ENCODE results near the gene CACYBP.

Gene CACYBP

GRCh38 chr1:174999936-175000696 lies at the start of gene CACYBP:
CACYBP (plus strand) TSS chr1:174999947; CDS start chr1:175000181, 234 bp downstream.
- DNase-seq = no peak

GRCh38 chr1:174953285-174954072 lies 46.3 kb upstream of the CACYBP start:
- DNase-seq = no peak

GRCh38 chr1:174954073-174954460 lies 45.7 kb upstream of the CACYBP start:
- no peak for DNase-seq

- DNase-seq = no peak
These were observed 44.8 kb upstream of the CACYBP start for GRCh38 chr1:174954671-174955669.

- no peak for DNase-seq
These were observed 43.7 kb upstream of the CACYBP start for GRCh38 chr1:174956086-174956485.

- no peak for DNase-seq
These were observed 42.8 kb upstream of the CACYBP start for GRCh38 chr1:174956976-174957375.

- DNase-seq = no peak
These were observed 41.9 kb upstream of the CACYBP start for GRCh38 chr1:174957829-174958228.

GRCh38 chr1:174958396-174958795 lies 41.4 kb upstream of the CACYBP start:
- DNase-seq = no peak

- no peak for DNase-seq
These were observed 39.4 kb upstream of the CACYBP start for GRCh38 chr1:174960362-174960761.

- DNase-seq = no peak
These were observed 36.1 kb upstream of the CACYBP start for GRCh38 chr1:174963529-174964125.

GRCh38 chr1:174964261-174964971 lies 35.3 kb upstream of the CACYBP start:
- DNase-seq = no peak

- DNase-seq = no peak
These were observed 34.8 kb upstream of the CACYBP start for GRCh38 chr1:174964972-174965361.

GRCh38 chr1:174965362-174966007 lies 34.3 kb upstream of the CACYBP start:
- DNase-seq = no peak

GRCh38 chr1:174966008-174966572 lies 33.7 kb upstream of the CACYBP start:
- DNase-seq = no peak

GRCh38 chr1:174967845-174968705 lies 31.7 kb upstream of the CACYBP start:
- no peak for DNase-seq

- no peak for DNase-seq
These were observed 30.9 kb upstream of the CACYBP start for GRCh38 chr1:174968750-174969244.

GRCh38 chr1:174969977-174970376 lies 29.8 kb upstream of the CACYBP start:
- no peak for DNase-seq

GRCh38 chr1:174971466-174971865 lies 28.3 kb upstream of the CACYBP start:
- no peak for DNase-seq

GRCh38 chr1:174971902-174972301 lies 27.8 kb upstream of the CACYBP start:
- no peak for DNase-seq

GRCh38 chr1:174974711-174975119 lies 25.0 kb upstream of the CACYBP start:
- DNase-seq = no peak
